Neural crest cell (in vitro differentiated cells): ENCODE results near the gene SOWAHB. TPM values are rescaled to one million over a fixed set of nuclear protein-coding genes. Genes with fewer than 3 reads are reported as not detected.
A peak's percentile ranks its signal among the peaks of the same experiment; 100 is the strongest.

Source experiments
- DNase-seq: peaks from one replicate; pipeline ENCODE4 v3.0.0; 2021; ENCODE audit warnings: low read depth, mixed read lengths, low spot score
- H3K27ac Mint-ChIP-seq: one replicate; pipeline ENCODE4 v1.8.0; 2021; ENCODE audit warnings: mild to moderate bottlenecking, mixed read lengths; ENCODE audit not compliant: unreplicated experiment
- H3K27me3 Mint-ChIP-seq: 2 replicates; pipeline ENCODE4 v1.8.0; 2021; ENCODE audit warnings: low read depth, mild to moderate bottlenecking, mixed read lengths
- H3K36me3 Mint-ChIP-seq: 2 replicates; pipeline ENCODE4 v1.8.0; 2021; ENCODE audit warnings: low read depth, mild to moderate bottlenecking, mixed read lengths
- H3K4me1 Mint-ChIP-seq: 2 replicates; pipeline ENCODE4 v1.8.0; 2021; ENCODE audit warnings: mixed read lengths
- H3K4me3 Mint-ChIP-seq: one replicate; pipeline ENCODE4 v1.8.0; 2021; ENCODE audit warnings: mild to moderate bottlenecking, mixed read lengths
- H3K9me3 Mint-ChIP-seq: 2 replicates; pipeline ENCODE4 v1.8.0; 2021; ENCODE audit warnings: mixed read lengths
- long read RNA-seq: library from polyadenylated mRNA; unstranded; transcript quantifications from one replicate; pipeline ENCODE4 v2.0.0, GENCODE V29; 2020
- total RNA-seq: library from RNA; stranded (reverse); gene quantifications from 2 replicates; pipeline ENCODE4 v1.2.1, GENCODE V29; 2021
- TF ChIP-seq, protein P1 (sequence below): fragments of 200-600 bp; sonication (generic); conservative IDR thresholded peaks from 2 replicates; pipeline ENCODE4 v1.5.0; 2021; ENCODE audit warnings: antibody characterized with exemption, mild to moderate bottlenecking

SOWAHB gene
- not detected in 2 replicates for total RNA-seq
- long read RNA-seq, result 0 reads

DNA sequence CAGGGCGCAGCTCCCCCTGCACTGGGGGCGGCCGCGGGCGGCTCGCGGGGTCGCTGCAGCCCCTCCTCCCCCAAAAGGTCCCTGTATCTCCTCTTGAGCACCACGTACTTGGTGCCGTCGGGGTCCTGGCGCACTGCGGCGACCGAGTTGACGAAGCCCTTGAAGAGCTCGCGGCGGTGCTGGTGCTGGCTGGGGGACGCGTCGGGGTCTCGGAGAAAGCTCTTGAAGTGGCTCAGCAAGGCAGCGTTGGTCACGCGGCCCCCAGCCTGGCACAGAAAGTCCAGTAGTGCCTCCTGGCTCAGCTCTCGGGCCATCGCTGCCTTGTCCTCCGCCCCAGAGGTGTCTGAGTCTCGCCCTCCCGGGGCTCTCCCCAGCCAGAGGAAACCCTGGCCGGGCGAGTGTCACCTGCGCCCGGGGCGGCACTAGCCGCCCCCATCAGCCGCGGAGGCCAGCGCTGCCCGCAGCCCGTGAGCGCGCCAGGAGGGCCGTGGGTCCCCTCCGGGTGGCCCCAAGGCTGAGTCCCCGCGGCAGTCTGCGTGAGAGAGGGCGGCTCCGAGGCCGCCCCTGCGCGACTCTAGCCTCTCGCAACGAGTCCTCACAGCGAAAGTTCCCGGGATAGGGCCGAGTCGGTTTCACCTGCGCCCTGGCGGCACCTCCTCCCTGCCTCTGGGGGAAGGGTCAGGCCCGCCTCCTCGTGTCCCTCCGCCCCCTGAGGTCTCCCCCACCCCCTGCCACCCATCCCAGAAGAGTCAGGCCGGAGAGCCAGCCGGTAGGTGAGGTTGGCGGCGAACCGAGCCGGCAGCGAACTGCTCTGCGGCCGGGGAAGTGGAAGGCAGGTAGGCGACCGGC is at the start of gene SOWAHB:
TSS of gene SOWAHB (minus strand) at position 609 of the 849 bp plus-strand sequence. CDS start at position 314, 295 bp downstream.
- peak; percentile 16 for DNase-seq
- no peak within 1 kb of the TSS for H3K27ac Mint-ChIP-seq
- peaks cover 62% of the 10 kb centered on the region for H3K27me3 Mint-ChIP-seq
- peak within 1 kb of the TSS; percentile 54 for H3K4me3 Mint-ChIP-seq
- TF ChIP-seq, protein P1, sequence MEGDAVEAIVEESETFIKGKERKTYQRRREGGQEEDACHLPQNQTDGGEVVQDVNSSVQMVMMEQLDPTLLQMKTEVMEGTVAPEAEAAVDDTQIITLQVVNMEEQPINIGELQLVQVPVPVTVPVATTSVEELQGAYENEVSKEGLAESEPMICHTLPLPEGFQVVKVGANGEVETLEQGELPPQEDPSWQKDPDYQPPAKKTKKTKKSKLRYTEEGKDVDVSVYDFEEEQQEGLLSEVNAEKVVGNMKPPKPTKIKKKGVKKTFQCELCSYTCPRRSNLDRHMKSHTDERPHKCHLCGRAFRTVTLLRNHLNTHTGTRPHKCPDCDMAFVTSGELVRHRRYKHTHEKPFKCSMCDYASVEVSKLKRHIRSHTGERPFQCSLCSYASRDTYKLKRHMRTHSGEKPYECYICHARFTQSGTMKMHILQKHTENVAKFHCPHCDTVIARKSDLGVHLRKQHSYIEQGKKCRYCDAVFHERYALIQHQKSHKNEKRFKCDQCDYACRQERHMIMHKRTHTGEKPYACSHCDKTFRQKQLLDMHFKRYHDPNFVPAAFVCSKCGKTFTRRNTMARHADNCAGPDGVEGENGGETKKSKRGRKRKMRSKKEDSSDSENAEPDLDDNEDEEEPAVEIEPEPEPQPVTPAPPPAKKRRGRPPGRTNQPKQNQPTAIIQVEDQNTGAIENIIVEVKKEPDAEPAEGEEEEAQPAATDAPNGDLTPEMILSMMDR, result no peak
- H3K4me1 Mint-ChIP-seq, result no peaks in the 10 kb centered on the region
- H3K9me3 Mint-ChIP-seq, result no peaks in the 10 kb centered on the region
- peaks cover 2% of the 10 kb centered on the region for H3K36me3 Mint-ChIP-seq

GRCh38 chr4:76947369-76947768 is 49.4 kb upstream of the SOWAHB start:
- H3K4me1 Mint-ChIP-seq, result peaks cover 45% of the 10 kb centered on the region
- H3K36me3 Mint-ChIP-seq, result peaks cover 16% of the 10 kb centered on the region
- H3K27me3 Mint-ChIP-seq, result no peaks in the 10 kb centered on the region
- DNase-seq, result no peak
- TF ChIP-seq, protein P1, result no peak
- peak overlapping the region; percentile 78 for H3K4me3 Mint-ChIP-seq
- H3K9me3 Mint-ChIP-seq, result peaks cover 4% of the 10 kb centered on the region
- no peak overlapping the region for H3K27ac Mint-ChIP-seq

GRCh38 chr4:76943790-76944189 is 45.8 kb upstream of the SOWAHB start:
- Mint-ChIP-seq H3K4me3 (no peak overlapping the region), H3K27me3 (no peaks in the 10 kb centered on the region), H3K36me3 (peaks cover 35% of the 10 kb centered on the region), H3K9me3 (peaks cover 17% of the 10 kb centered on the region), H3K27ac (no peak overlapping the region), H3K4me1 (peaks cover 26% of the 10 kb centered on the region)
- DNase-seq, result no peak
- TF ChIP-seq, protein P1, result no peak

DNA sequence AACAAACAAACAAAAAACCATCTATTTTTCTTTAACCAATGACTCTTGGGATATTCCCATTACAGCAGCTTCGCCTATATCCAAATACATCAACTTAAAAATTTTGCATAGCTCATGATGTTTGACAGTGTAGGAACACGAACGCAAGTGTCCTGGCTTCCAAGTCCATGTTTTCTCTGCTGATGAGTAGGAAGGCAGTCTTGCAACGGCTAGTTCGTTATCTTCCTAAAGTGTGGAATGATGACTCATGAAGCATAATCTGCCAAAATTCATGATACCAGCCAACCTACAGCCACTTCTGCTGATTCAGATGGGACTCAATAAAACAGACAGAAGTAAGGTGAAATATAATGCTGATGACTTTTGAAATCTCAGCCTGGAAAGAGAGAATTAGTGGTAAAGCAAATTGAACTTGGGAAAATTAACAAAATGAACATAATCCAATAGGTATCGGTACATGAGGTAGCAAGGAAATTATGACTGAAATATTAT is 45.2 kb upstream of the SOWAHB start:
- Mint-ChIP-seq H3K9me3 (peaks cover 19% of the 10 kb centered on the region), H3K36me3 (peaks cover 35% of the 10 kb centered on the region), H3K4me1 (peaks cover 20% of the 10 kb centered on the region), H3K4me3 (no peak overlapping the region), H3K27me3 (no peaks in the 10 kb centered on the region), H3K27ac (no peak overlapping the region)
- DNase-seq, result no peak
- TF ChIP-seq, protein P1, result no peak

DNA sequence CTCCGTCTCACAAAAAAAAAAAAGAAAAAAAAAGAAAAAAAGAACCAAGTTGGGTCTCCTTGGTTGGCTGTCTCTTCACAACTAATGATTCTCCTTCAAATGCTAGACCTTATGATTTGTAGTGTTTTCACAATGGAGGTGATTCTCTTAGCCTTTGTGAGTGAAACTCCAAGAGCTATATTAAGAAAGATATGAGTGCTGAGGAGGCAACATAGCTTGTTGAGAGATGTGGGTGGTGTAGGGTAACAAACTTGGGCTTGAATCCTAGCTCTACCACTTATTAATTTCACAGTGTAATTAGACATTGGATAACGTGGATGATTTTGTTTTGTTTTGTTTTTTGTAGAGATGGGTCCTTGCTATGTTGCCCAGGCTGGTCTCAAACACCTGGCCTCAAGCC is 41.2 kb upstream of the SOWAHB start:
- Mint-ChIP-seq H3K27me3 (no peaks in the 10 kb centered on the region), H3K9me3 (peaks cover 28% of the 10 kb centered on the region), H3K4me3 (no peak overlapping the region), H3K27ac (no peak overlapping the region), H3K4me1 (no peaks in the 10 kb centered on the region), H3K36me3 (peaks cover 36% of the 10 kb centered on the region)
- DNase-seq, result no peak
- TF ChIP-seq, protein P1, result no peak
